ENCODE results near the gene ZNF740.
"Not testable (repeated sequence)": the region's sequence is repeated elsewhere in the genome, so short reads cannot be mapped to it uniquely, and the experiment has no call there.

Gene ZNF740

GRCh38 chr12:53161119-53161911 is 19.2 kb upstream of the ZNF740 start:
- no peaks in the 10 kb centered on the region for H3K36me3 ChIP-seq (ENCODE audit: insufficient read depth, low read length)

GRCh38 chr12:53163008-53163407 is 17.5 kb upstream of the ZNF740 start:
- H3K9ac ChIP-seq (ENCODE audit: low read depth, low read length, poor library complexity, severe bottlenecking); H3K36me3 ChIP-seq (ENCODE audit: insufficient read depth, low read length); H3K4me1 ChIP-seq (ENCODE audit: insufficient read depth, low read length, poor library complexity, severe bottlenecking); H3K79me2 ChIP-seq (ENCODE audit: insufficient read depth, low read length); H4K20me1 ChIP-seq (ENCODE audit: insufficient read depth, low read length, poor library complexity, severe bottlenecking); H3K4me3 ChIP-seq (ENCODE audit: low read length, poor library complexity, severe bottlenecking); H3K27me3 ChIP-seq (ENCODE audit: insufficient read depth, low read length, poor library complexity, severe bottlenecking); H3F3A ChIP-seq (ENCODE audit: low read depth); H2AFZ ChIP-seq (ENCODE audit: low read length); H3K4me2 ChIP-seq (ENCODE audit: low read depth, low read length, poor library complexity, severe bottlenecking); H3K9me2 ChIP-seq (replicated peaks; ENCODE audit: low read depth, low read length); H3K9me3 ChIP-seq (ENCODE audit: insufficient read depth, low read depth, low read length): not testable (repeated sequence)

More at GRCh38 chr12:53161119-53161911, 19.2 kb upstream of the ZNF740 start:
- Histone ChIP-seq H3K4me1 (ENCODE audit: insufficient read depth, low read length, poor library complexity, severe bottlenecking) (peaks cover 6% of the 10 kb centered on the region), H3K9ac (ENCODE audit: low read depth, low read length, poor library complexity, severe bottlenecking) (no peak overlapping the region), H3K27me3 (ENCODE audit: insufficient read depth, low read length, poor library complexity, severe bottlenecking) (no peaks in the 10 kb centered on the region), H2AFZ (ENCODE audit: low read length) (no peak overlapping the region), H3K4me2 (ENCODE audit: low read depth, low read length, poor library complexity, severe bottlenecking) (no peak overlapping the region), H4K20me1 (ENCODE audit: insufficient read depth, low read length, poor library complexity, severe bottlenecking) (no peaks in the 10 kb centered on the region), H3F3A (ENCODE audit: low read depth) (no peaks in the 10 kb centered on the region), H3K4me3 (ENCODE audit: low read length, poor library complexity, severe bottlenecking) (no peak overlapping the region), H3K79me2 (ENCODE audit: insufficient read depth, low read length) (no peaks in the 10 kb centered on the region), H3K9me3 (ENCODE audit: insufficient read depth, low read depth, low read length) (no peaks in the 10 kb centered on the region), H3K9me2 (replicated peaks; ENCODE audit: low read depth, low read length) (no peaks in the 10 kb centered on the region)
- TF ChIP-seq EZH2phosphoT487 (IDR thresholded peaks at IDR 0.05; ENCODE audit: borderline replicate concordance) (no peak), CTCF (conservative IDR thresholded peaks at IDR 0.05; ENCODE audit: low read length) (no peak)

- H3K9ac ChIP-seq (ENCODE audit: low read depth, low read length, poor library complexity, severe bottlenecking) = no peak overlapping the region
- H3K4me2 ChIP-seq (ENCODE audit: low read depth, low read length, poor library complexity, severe bottlenecking) = no peak overlapping the region
- H3K4me1 ChIP-seq (ENCODE audit: insufficient read depth, low read length, poor library complexity, severe bottlenecking) = no peaks in the 10 kb centered on the region
- TF ChIP-seq CTCF (conservative IDR thresholded peaks at IDR 0.05; ENCODE audit: low read length) (no peak), EZH2phosphoT487 (IDR thresholded peaks at IDR 0.05; ENCODE audit: borderline replicate concordance) (no peak)
- H3K9me3 ChIP-seq (ENCODE audit: insufficient read depth, low read depth, low read length) = no peaks in the 10 kb centered on the region
- no peaks in the 10 kb centered on the region for H3F3A ChIP-seq (ENCODE audit: low read depth)
- no peaks in the 10 kb centered on the region for H3K9me2 ChIP-seq (replicated peaks; ENCODE audit: low read depth, low read length)
- no peaks in the 10 kb centered on the region for H4K20me1 ChIP-seq (ENCODE audit: insufficient read depth, low read length, poor library complexity, severe bottlenecking)
- H3K36me3 ChIP-seq (ENCODE audit: insufficient read depth, low read length) = no peaks in the 10 kb centered on the region
- H3K27me3 ChIP-seq (ENCODE audit: insufficient read depth, low read length, poor library complexity, severe bottlenecking) = no peaks in the 10 kb centered on the region
- H3K79me2 ChIP-seq (ENCODE audit: insufficient read depth, low read length) = no peaks in the 10 kb centered on the region
- H2AFZ ChIP-seq (ENCODE audit: low read length) = no peak overlapping the region
- no peak overlapping the region for H3K4me3 ChIP-seq (ENCODE audit: low read length, poor library complexity, severe bottlenecking)
These were observed 13.7 kb upstream of the ZNF740 start for GRCh38 chr12:53166837-53167236.

- H3K4me1 ChIP-seq (ENCODE audit: insufficient read depth, low read length, poor library complexity, severe bottlenecking) = no peaks in the 10 kb centered on the region
- no peak overlapping the region for H2AFZ ChIP-seq (ENCODE audit: low read length)
- no peak overlapping the region for H3K4me3 ChIP-seq (ENCODE audit: low read length, poor library complexity, severe bottlenecking)
- H3K9ac ChIP-seq (ENCODE audit: low read depth, low read length, poor library complexity, severe bottlenecking) = no peak overlapping the region
- no peaks in the 10 kb centered on the region for H3K36me3 ChIP-seq (ENCODE audit: insufficient read depth, low read length)
- H3K9me2 ChIP-seq (replicated peaks; ENCODE audit: low read depth, low read length) = no peaks in the 10 kb centered on the region
- no peaks in the 10 kb centered on the region for H4K20me1 ChIP-seq (ENCODE audit: insufficient read depth, low read length, poor library complexity, severe bottlenecking)
- H3K27me3 ChIP-seq (ENCODE audit: insufficient read depth, low read length, poor library complexity, severe bottlenecking) = no peaks in the 10 kb centered on the region
- no peak overlapping the region for H3K4me2 ChIP-seq (ENCODE audit: low read depth, low read length, poor library complexity, severe bottlenecking)
- TF ChIP-seq EZH2phosphoT487 (IDR thresholded peaks at IDR 0.05; ENCODE audit: borderline replicate concordance) (no peak), CTCF (conservative IDR thresholded peaks at IDR 0.05; ENCODE audit: low read length) (no peak)
- H3K9me3 ChIP-seq (ENCODE audit: insufficient read depth, low read depth, low read length) = no peaks in the 10 kb centered on the region
- no peaks in the 10 kb centered on the region for H3K79me2 ChIP-seq (ENCODE audit: insufficient read depth, low read length)
- H3F3A ChIP-seq (ENCODE audit: low read depth) = no peaks in the 10 kb centered on the region
These were observed 10.9 kb upstream of the ZNF740 start for GRCh38 chr12:53169644-53170043.
